ENCODE results near the gene ANXA11. TPM values are rescaled to one million over a fixed set of nuclear protein-coding genes. Genes with fewer than 3 reads are reported as not detected.

Gene ANXA11
- total and polyA plus RNA-seq, 2 of the 8 experiments (the other 6 are each of a cell fraction or from before 2014, with no cell fraction given): 40.5 to 84.9 TPM

GRCh38 chr10:80167471-80168161, 37.7 kb downstream of the ANXA11 start:
- Histone ChIP-seq H3K79me2 (ENCODE audit: control insufficient read depth in 1 of 2, insufficient read depth in 2 of 2, low read length in 2 of 2) (no peaks in the 10 kb centered on the region), H2BK15ac (ENCODE audit: low read length) (no peak overlapping the region), H4K91ac (replicated peaks; ENCODE audit: insufficient read length, low read length) (no peak overlapping the region), H3K23me2 (ENCODE audit: low read depth, low read length) (no peaks in the 10 kb centered on the region), H3K4ac (replicated peaks; ENCODE audit: insufficient read length, low read depth, low read length) (no peak overlapping the region), H3K79me1 (ENCODE audit: low read depth, low read length) (no peaks in the 10 kb centered on the region), H2BK12ac (ENCODE audit: low read depth, low read length) (no peak overlapping the region), H3K36me3 (ENCODE audit: control insufficient read depth in 2 of 4, insufficient read depth in 4 of 4, low read length in 3 of 4) (0 out of 8 replicates have a peak, but pooled peaks cover 0 to 4% (median 0%) of the 10 kb centered on the region in 4 experiments), H3K9me3 (ENCODE audit: insufficient read depth in 2 of 2, low read depth in 1 of 2, low read length in 1 of 2) (no peaks in the 10 kb centered on the region), H3K4me3 (ENCODE audit: extremely low read depth in 1 of 4, insufficient read depth in 2 of 4, low read depth in 3 of 4, low read length in 4 of 4) (no peak overlapping the region), H2AFZ (ENCODE audit: low read length) (no peak overlapping the region), H3K23ac (ENCODE audit: insufficient read length) (no peak overlapping the region), H3K14ac (ENCODE audit: insufficient read length) (no peak overlapping the region), H4K5ac (ENCODE audit: insufficient read length, low read depth, low read length) (no peak overlapping the region), H2BK20ac (ENCODE audit: low read length) (no peak overlapping the region), H4K8ac (ENCODE audit: extremely low read depth, insufficient read depth, low read length) (no peak overlapping the region), H3K27ac (ENCODE audit: low read depth, low read length) (no peak overlapping the region), H4K20me1 (replicated peaks in 1 of 2; ENCODE audit: control insufficient read depth in 1 of 2, insufficient read depth in 2 of 2, low read length in 2 of 2) (peaks cover 2% of the 10 kb centered on the region in 2 experiments), H3K27me3 (replicated peaks in 1 of 4; ENCODE audit: control insufficient read depth in 3 of 4, extremely low read depth in 1 of 4, insufficient read depth in 3 of 4, low read length in 3 of 4) (no peaks in the 10 kb centered on the region), H2AK5ac (ENCODE audit: low read depth, low read length) (no peak overlapping the region), H2BK5ac (ENCODE audit: low read depth, low read length) (no peak overlapping the region), H3K4me1 (replicated peaks in 1 of 4; ENCODE audit: control insufficient read depth in 3 of 4, insufficient read depth in 4 of 4, low read length in 3 of 4) (peaks cover 0 to 11% (median 7%) of the 10 kb centered on the region in 4 experiments; a peak in 6 of 7 replicates), H2BK120ac (replicated peaks; ENCODE audit: low read depth, low read length) (no peak overlapping the region), H3K4me2 (ENCODE audit: insufficient read depth in 1 of 2, low read depth in 2 of 2, low read length in 2 of 2) (no peak overlapping the region), H3K9ac (replicated peaks in 1 of 4; ENCODE audit: extremely low read depth in 1 of 4, low read depth in 3 of 4, low read length in 3 of 4) (no peak overlapping the region), H3K56ac (replicated peaks; ENCODE audit: insufficient read length, low read depth, low read length) (no peak overlapping the region), H3K18ac (ENCODE audit: extremely low read depth, low read length) (no peak overlapping the region)
- FAIRE-seq (no peak), DNase-seq (ENCODE audit: low read depth in 1 of 2, low spot score in 2 of 2) (no peak)
- CTCF ChIA-PET (ENCODE audit: partially characterized antibody): interaction anchor here (0.7 to 5.8 kb wide), 10 partner anchors 13 to 58 kb away, joined by 3 to 59 read pairs (median 5); no protein-coding TSS in a partner anchor
- TF ChIP-seq CEBPB (IDR thresholded peaks at IDR 0.05; ENCODE audit: low read depth, low read length) (no peak), HDAC2 (IDR thresholded peaks at IDR 0.05; ENCODE audit: borderline replicate concordance in 1 of 2, low read depth in 2 of 2, low read length in 2 of 2) (no peak), JUN (IDR thresholded peaks at IDR 0.05; ENCODE audit: low read depth, low read length) (no peak), SP1 (IDR thresholded peaks at IDR 0.05; ENCODE audit: low read depth, low read length) (no peak)
- POLR2A ChIA-PET (ENCODE audit: partially characterized antibody): no interaction called here
- whole genome bisulfite sequencing, 2 experiments (ENCODE audit: extremely low coverage in 1 of 2, insufficient coverage in 1 of 2, insufficient read length in 1 of 2, insufficient replicate concordance in 2 of 2, low coverage in 1 of 2, low lambda C conversion rate in 2 of 2, missing lambda C conversion rate in 1 of 2): 93% methylated on average over 8 of the region's 8 CpGs; no CpG with 5 or more reads in 1 of the 2 experiments
